HG03039 (cell line): ENCODE measurements around the gene PCDHB13.

Experiments
- ATAC-seq: cut with Tn5 transposase; IDR thresholded peaks from one replicate; pipeline ENCODE4 v1.9.1; 2021; ENCODE audit warnings: mild to moderate bottlenecking, moderate library complexity; ENCODE audit not compliant: unreplicated experiment

PCDHB13 gene

GRCh38 chr5:141260458-141261237 lies 46.9 kb downstream of the PCDHB13 start:
- ATAC-seq, result no peak

DNA sequence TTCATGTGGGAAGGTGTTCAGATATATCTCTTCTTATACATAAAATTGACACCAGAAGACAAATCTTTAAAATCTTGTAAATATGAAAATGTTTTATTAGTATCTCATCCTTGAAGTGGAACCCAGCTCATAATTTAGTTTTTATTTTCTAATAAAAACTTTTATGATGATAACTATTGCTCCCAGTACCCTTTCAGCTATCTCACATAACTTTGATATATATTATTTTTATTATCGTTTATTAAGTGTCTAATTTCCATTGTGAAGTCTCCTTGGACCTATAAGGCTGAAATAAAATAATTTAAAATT lies 47.5 kb downstream of the PCDHB13 start:
- no peak for ATAC-seq
